Activated T-helper 1 cell treated with anti-CD3 and anti-CD28 coated beads, Interleukin-12 subunit alpha, Interleukin-12 subunit beta, Interleukin-2, Interleukin-4 antibody, amounts not matched to agents 30 ng/mL and 10 ng/mL and 1 ng/mL, durations not matched to agents 14 hours and 24 hours and 36 hours (primary cell): Measurements from ENCODE around the gene SSTR1. TPM values are rescaled to one million over a fixed set of nuclear protein-coding genes. Genes with fewer than 3 reads are reported as not detected.

Experiments
- DNase-seq: peaks from one replicate; pipeline ENCODE4 v3.0.0; 2021; ENCODE audit warnings: low spot score
- H3K27ac Mint-ChIP-seq: one replicate; pipeline ENCODE4 v1.8.0; 2021; ENCODE audit warnings: mild to moderate bottlenecking, mixed read lengths
- H3K27me3 Mint-ChIP-seq: one replicate; pipeline ENCODE4 v1.8.0; 2022; ENCODE audit warnings: mild to moderate bottlenecking, moderate library complexity, mixed read lengths; ENCODE audit not compliant: insufficient read depth
- H3K36me3 Mint-ChIP-seq: one replicate; pipeline ENCODE4 v1.8.0; 2021; ENCODE audit warnings: low read depth, mixed read lengths
- H3K4me1 Mint-ChIP-seq: one replicate; pipeline ENCODE4 v1.8.0; 2021; ENCODE audit warnings: low read depth, mixed read lengths
- H3K4me3 Mint-ChIP-seq: one replicate; pipeline ENCODE4 v1.8.0; 2021; ENCODE audit warnings: mild to moderate bottlenecking, moderate library complexity, mixed read lengths
- H3K9me3 Mint-ChIP-seq: one replicate; pipeline ENCODE4 v1.8.0; 2021; ENCODE audit warnings: mixed read lengths
- intact Hi-C: fragments of 100-400 bp; cut with micrococcal nuclease; formaldehyde crosslinking; loops from one replicate; pipeline ENCODE4 v1.15.1; 2024
- total RNA-seq: library from RNA; stranded (reverse); gene quantifications from 2 replicates; pipeline ENCODE4 v1.2.3, GENCODE V29; 2022

SSTR1 gene
- total RNA-seq, 1 donor from 2014 or later: not detected

DNA sequence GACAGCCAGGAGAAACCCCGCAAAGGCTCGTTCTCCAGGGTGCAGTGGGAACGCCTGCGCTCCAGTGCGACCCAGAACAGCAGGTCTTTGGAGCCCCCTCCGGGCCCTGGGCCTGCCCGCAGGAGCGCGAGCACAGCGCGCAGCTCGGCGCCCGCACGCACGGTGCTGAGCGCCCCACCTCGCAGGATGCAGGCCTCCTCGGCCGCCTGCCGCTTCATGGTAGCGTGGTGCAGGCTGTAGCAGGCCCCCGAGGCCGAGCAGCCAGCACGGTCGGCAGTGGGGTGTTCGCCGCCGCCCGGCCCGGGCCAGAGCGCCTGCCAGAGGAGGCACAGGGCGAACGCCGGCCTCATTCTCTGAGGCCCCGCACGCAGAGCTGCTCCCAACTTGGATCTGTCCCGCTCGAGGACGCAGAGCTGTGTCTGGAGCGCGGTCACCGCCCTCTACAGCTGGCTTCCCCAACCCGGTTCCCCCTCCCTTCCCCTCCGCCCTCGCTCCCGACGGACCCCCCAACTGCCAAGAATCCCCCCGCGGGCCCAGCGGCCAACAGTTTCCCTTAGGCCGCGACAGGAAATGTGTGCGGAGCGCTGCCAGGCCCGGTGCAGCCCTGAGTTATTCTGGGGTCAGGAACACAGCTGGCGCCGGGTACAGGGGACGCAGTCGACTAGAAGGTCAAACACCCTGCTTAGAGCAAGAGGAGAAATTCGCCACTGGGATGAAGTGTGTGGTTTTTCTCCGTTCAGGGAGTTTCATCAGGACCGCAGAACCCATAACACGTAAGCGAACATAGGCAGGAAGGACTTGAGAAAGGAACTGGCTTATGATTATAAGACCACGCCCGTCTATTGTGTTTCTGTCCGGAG is 48.2 kb downstream of the SSTR1 start, which contains the start of gene CLEC14A:
TSS of gene CLEC14A (minus strand) at position 421 of the 860 bp plus-strand sequence. CDS start at position 350, 71 bp downstream.
- Mint-ChIP-seq H3K9me3 (no peaks in the 10 kb centered on the region), H3K36me3 (no peaks in the 10 kb centered on the region), H3K4me1 (peaks cover 10% of the 10 kb centered on the region), H3K27ac (no peak within 1 kb of the TSS), H3K4me3 (peak within 1 kb of the TSS; percentile 56), H3K27me3 (peaks cover 33% of the 10 kb centered on the region)
- intact Hi-C loops: loop anchor here (5.0 kb wide), 2 partner anchors 44 to 664 kb away; no protein-coding TSS in a partner anchor
- no peak for DNase-seq

GRCh38 chr14:38256533-38256840 is 48.8 kb downstream of the SSTR1 start:
- intact Hi-C loops: loop anchor here (5.0 kb wide), 2 partner anchors 44 to 664 kb away; no protein-coding TSS in a partner anchor
- H3K27ac Mint-ChIP-seq: no peak overlapping the region

DNA sequence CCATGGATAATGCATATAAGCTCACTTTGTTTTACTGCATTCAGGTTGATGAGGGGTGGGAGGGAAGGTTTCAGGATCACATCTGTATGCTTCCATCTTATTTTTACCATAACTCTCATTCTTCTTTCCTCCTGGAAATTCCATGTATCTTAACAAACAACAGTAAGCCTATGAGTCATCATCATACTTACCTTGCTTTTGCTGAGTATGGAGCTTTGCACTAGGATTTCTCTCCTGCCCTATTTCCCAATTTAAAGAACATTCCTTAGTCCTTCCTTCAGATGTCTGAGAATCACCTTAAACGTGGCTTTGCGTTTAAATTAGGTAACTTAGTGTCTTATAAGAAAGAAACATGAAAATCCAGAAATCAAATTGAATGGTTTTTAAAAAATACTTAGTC is 49.8 kb downstream of the SSTR1 start:
- Mint-ChIP-seq H3K36me3 (no peaks in the 10 kb centered on the region), H3K27ac (no peak overlapping the region), H3K9me3 (peaks cover 4% of the 10 kb centered on the region), H3K4me1 (peaks cover 10% of the 10 kb centered on the region), H3K4me3 (no peak overlapping the region), H3K27me3 (peaks cover 28% of the 10 kb centered on the region)
- no peak for DNase-seq
- intact Hi-C loops: loop anchor here (5.0 kb wide), 2 partner anchors 45 to 665 kb away; no protein-coding TSS in a partner anchor

More at GRCh38 chr14:38256533-38256840, 48.8 kb downstream of the SSTR1 start:
- H3K27me3 Mint-ChIP-seq: peaks cover 31% of the 10 kb centered on the region
- DNase-seq: no peak
- H3K36me3 Mint-ChIP-seq: no peaks in the 10 kb centered on the region
- peaks cover 10% of the 10 kb centered on the region for H3K4me1 Mint-ChIP-seq
- no peak overlapping the region for H3K4me3 Mint-ChIP-seq
- H3K9me3 Mint-ChIP-seq: no peaks in the 10 kb centered on the region

DNA sequence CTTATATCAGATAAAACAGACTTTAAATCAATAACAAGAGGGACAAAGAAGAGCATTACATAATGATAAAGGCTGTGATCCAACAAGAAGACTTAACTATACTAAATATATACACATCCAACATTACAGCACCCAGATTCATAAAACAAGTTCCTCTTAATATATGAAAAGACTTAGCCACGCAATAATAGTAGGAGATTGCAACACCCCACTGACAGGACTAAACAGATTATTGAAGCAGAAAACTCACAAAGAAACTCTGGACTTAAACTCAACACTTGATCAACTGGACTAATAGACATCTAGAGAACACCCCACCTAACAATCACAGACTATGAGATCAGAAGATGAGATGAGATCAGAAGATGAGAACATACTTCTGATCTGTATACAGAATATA is 53.9 kb downstream of the SSTR1 start:
- intact Hi-C loops: no loop called here
- no peaks in the 10 kb centered on the region for H3K36me3 Mint-ChIP-seq
- peaks cover 4% of the 10 kb centered on the region for H3K9me3 Mint-ChIP-seq
- H3K4me3 Mint-ChIP-seq: no peak overlapping the region
- no peak overlapping the region for H3K27ac Mint-ChIP-seq
- peaks cover 6% of the 10 kb centered on the region for H3K27me3 Mint-ChIP-seq
- no peak for DNase-seq
- peaks cover 2% of the 10 kb centered on the region for H3K4me1 Mint-ChIP-seq

Other genes with a start within 250 kb of the SSTR1 start
- gene CLEC14A, start 48.2 kb downstream of the SSTR1 start, total RNA-seq: not detected in 2 replicates